IMR-90 (cell line): Measurements from ENCODE around the gene PARP1.

Source experiments
- CEBPB ChIP-seq: IDR thresholded peaks from 2 replicates; pipeline ENCODE4 v1.6.1; 2012; ENCODE audit warnings: low read depth, low read length, improper control_type of control experiment
- RAD21 ChIP-seq: IDR thresholded peaks from 2 replicates; pipeline ENCODE4 v1.6.1; 2012; ENCODE audit warnings: low read length, improper control_type of control experiment
- TF ChIP-seq, protein P1 (sequence below): conservative IDR thresholded peaks from 2 replicates; pipeline ENCODE4 v1.5.1; 2012; ENCODE audit warnings: mild to moderate bottlenecking, low read depth, low read length, improper control_type of control experiment

DNA sequence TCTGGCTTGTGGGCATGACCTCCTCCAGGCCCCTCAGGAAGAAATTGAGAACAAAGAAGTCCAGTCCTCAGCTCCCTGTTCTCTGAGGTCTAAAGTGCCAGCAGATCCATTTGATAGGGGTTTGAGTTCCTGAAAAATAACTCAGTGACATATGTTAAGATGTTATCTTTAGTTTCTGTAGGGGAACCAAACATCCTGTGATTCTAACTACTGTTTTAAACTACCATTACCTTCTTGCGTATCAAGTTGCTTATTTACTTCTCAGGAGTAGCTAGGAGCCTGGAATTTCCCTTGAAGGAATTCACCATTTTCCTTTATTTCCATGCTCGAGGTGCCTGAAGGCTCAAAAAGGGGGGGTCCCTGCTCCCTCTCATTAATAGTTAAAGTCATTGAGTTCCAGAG lies 80.1 kb downstream of the PARP1 start:
- no peak for TF ChIP-seq RAD21
- TF ChIP-seq, protein P1, sequence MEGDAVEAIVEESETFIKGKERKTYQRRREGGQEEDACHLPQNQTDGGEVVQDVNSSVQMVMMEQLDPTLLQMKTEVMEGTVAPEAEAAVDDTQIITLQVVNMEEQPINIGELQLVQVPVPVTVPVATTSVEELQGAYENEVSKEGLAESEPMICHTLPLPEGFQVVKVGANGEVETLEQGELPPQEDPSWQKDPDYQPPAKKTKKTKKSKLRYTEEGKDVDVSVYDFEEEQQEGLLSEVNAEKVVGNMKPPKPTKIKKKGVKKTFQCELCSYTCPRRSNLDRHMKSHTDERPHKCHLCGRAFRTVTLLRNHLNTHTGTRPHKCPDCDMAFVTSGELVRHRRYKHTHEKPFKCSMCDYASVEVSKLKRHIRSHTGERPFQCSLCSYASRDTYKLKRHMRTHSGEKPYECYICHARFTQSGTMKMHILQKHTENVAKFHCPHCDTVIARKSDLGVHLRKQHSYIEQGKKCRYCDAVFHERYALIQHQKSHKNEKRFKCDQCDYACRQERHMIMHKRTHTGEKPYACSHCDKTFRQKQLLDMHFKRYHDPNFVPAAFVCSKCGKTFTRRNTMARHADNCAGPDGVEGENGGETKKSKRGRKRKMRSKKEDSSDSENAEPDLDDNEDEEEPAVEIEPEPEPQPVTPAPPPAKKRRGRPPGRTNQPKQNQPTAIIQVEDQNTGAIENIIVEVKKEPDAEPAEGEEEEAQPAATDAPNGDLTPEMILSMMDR, result no peak
- TF ChIP-seq CEBPB, result no peak
